DMS153 (cell line): ENCODE measurements around the gene GNB1.
"Not testable (repeated sequence)": the region's sequence is repeated elsewhere in the genome, so short reads cannot be mapped to it uniquely, and the experiment has no call there.

Experiments
- DNase-seq: peaks from one replicate; lab custom pipeline; 2025; lab: John Stamatoyannopoulos, UW

Gene GNB1

GRCh38 chr1:1760715-1761114, 130.2 kb downstream of the GNB1 start:
- no peak for DNase-seq

GRCh38 chr1:1760345-1760650, 130.6 kb downstream of the GNB1 start:
- no peak for DNase-seq

- peak; percentile 81 for DNase-seq
These were observed 131.2 kb downstream of the GNB1 start for GRCh38 chr1:1759456-1760344.

- DNase-seq: peak; percentile 74
These were observed 132.0 kb downstream of the GNB1 start for GRCh38 chr1:1758692-1759455.

- DNase-seq: no peak
These were observed 132.7 kb downstream of the GNB1 start for GRCh38 chr1:1758059-1758621.

- no peak for DNase-seq
These were observed 133.3 kb downstream of the GNB1 start for GRCh38 chr1:1757422-1758058.

- no peak for DNase-seq
These were observed 134.0 kb downstream of the GNB1 start for GRCh38 chr1:1756661-1757421.

- no peak for DNase-seq
These were observed 135.0 kb downstream of the GNB1 start for GRCh38 chr1:1755852-1756251.

GRCh38 chr1:1755426-1755825, 135.5 kb downstream of the GNB1 start:
- no peak for DNase-seq

- no peak for DNase-seq
These were observed 136.7 kb downstream of the GNB1 start for GRCh38 chr1:1754051-1754815.

GRCh38 chr1:1753607-1754005, 137.3 kb downstream of the GNB1 start:
- no peak for DNase-seq

- DNase-seq: no peak
These were observed 138.0 kb downstream of the GNB1 start for GRCh38 chr1:1752636-1753606.

GRCh38 chr1:1752190-1752589, 138.7 kb downstream of the GNB1 start:
- no peak for DNase-seq

- DNase-seq: not testable (repeated sequence)
These were observed 140.9 kb downstream of the GNB1 start for GRCh38 chr1:1749941-1750340.

GRCh38 chr1:1748686-1749321, 142.1 kb downstream of the GNB1 start:
- DNase-seq: peak; percentile 17

GRCh38 chr1:1746566-1746909, 144.3 kb downstream of the GNB1 start:
- not testable (repeated sequence) for DNase-seq

GRCh38 chr1:1745651-1746565, 145.0 kb downstream of the GNB1 start:
- DNase-seq: peak; percentile 34

GRCh38 chr1:1742529-1742928, 148.4 kb downstream of the GNB1 start:
- DNase-seq: not testable (repeated sequence)
